A549 (cell line): ENCODE measurements around the gene BTBD2. TPM values are rescaled to one million over a fixed set of nuclear protein-coding genes. Genes with fewer than 3 reads are reported as not detected.

ENCODE experiments used
- ATAC-seq, 2 experiments: fragments of 200-7000 bp in 1 of 2; fragments of >200 bp in 1 of 2; cut with Nextera tagmentation in 1 of 2; cut with Tn5 transposase in 1 of 2; 3 replicates each; pipeline versions ENCODE4 v1.8.0 to v1.9.1; 2018 to 2020; ENCODE audit warnings: mild to moderate bottlenecking in 1 of 2, moderate library complexity in 1 of 2
- CTCF ChIA-PET: fragments of 300-600 bp; sonication (Branson Sonifier 250); formaldehyde crosslinking; extraction: SDS; loops from one replicate; lab custom pipeline; 2021; ENCODE audit warnings: antibody characterized with exemption, inconsistent platforms; lab: Yijun Ruan, JAX
- POLR2A ChIA-PET: fragments of 350-600 bp; formaldehyde crosslinking; extraction: SDS; loops from one replicate; lab custom pipeline; 2021; ENCODE audit warnings: antibody characterized with exemption, inconsistent platforms; lab: Yijun Ruan, JAX
- DNase-seq, 2 experiments: peaks; one replicate each; pipeline versions ENCODE4 v3.0.0 to v3.0.0-alpha.2; 2011 to 2016; ENCODE audit warnings: low read depth in 1 of 2, low spot score in 1 of 2
- FAIRE-seq: peaks from 2 replicates; lab custom pipeline; 2011; peaks lifted over from hg19 to GRCh38; lab: Jason Lieb, UNC
- H3K27ac ChIP-seq, 2 experiments: fragments of >200 bp; sonication (Bioruptor Twin); formaldehyde crosslinking; 3 replicates each; pipeline ENCODE4 v1.5.1; 2016 to 2017
- H3K4me1 ChIP-seq: fragments of >200 bp; sonication (Bioruptor Twin); formaldehyde crosslinking; 3 replicates; pipeline ENCODE4 v1.6.1; 2016
- H3K4me2 ChIP-seq: fragments of >200 bp; sonication (Bioruptor Twin); formaldehyde crosslinking; 3 replicates; pipeline ENCODE4 v1.6.1; 2016
- H3K4me3 ChIP-seq: fragments of >200 bp; sonication (Bioruptor Twin); formaldehyde crosslinking; 3 replicates; pipeline ENCODE4 v1.5.1; 2016
- H3K9me3 ChIP-seq: fragments of >200 bp; sonication (Bioruptor Twin); formaldehyde crosslinking; 3 replicates; pipeline ENCODE4 v1.6.1; 2016
- CHD2 ChIP-seq: fragments of 150-350 bp; IDR thresholded peaks from 2 replicates; pipeline ENCODE4 v1.6.1; 2014; ENCODE audit warnings: low read length; ENCODE audit not compliant: partially characterized antibody
- CTCF ChIP-seq: fragments of >200 bp; sonication (Bioruptor Twin); formaldehyde crosslinking; IDR thresholded peaks from 3 replicates; pipeline ENCODE4 v1.5.1; 2016
- EHMT2 ChIP-seq: fragments of 200-600 bp; sonication (generic); IDR thresholded peaks from 2 replicates; pipeline ENCODE4 v1.6.1; 2016; ENCODE audit warnings: antibody characterized with exemption, low read depth, mild to moderate bottlenecking, moderate library complexity
- ESRRA ChIP-seq: fragments of 150-350 bp; IDR thresholded peaks from 2 replicates; pipeline ENCODE4 v1.6.1; 2014; ENCODE audit warnings: mild to moderate bottlenecking, low read length, borderline replicate concordance
- FOSB ChIP-seq: fragments of 250-450 bp; sonication (Bioruptor Pico); IDR thresholded peaks from 2 replicates; pipeline ENCODE4 v1.5.0; 2020; ENCODE audit warnings: mild to moderate bottlenecking, moderate library complexity
- FOSL2 ChIP-seq, 2 experiments: fragments of 450-650 bp in 1 of 2; fragments of >200 bp in 1 of 2; sonication (Bioruptor Twin) in 1 of 2; formaldehyde crosslinking; IDR thresholded peaks; 2 replicates each; pipeline versions ENCODE4 v1.5.0 to v1.6.1; 2016 to 2020; ENCODE audit warnings: mild to moderate bottlenecking in 1 of 2, moderate library complexity in 1 of 2
- GATA3 ChIP-seq: IDR thresholded peaks from 2 replicates; pipeline ENCODE4 v1.6.1; 2012; ENCODE audit warnings: borderline replicate concordance
- HDAC2 ChIP-seq: fragments of 200-600 bp; sonication (generic); IDR thresholded peaks from 2 replicates; pipeline ENCODE4 v1.6.1; 2016
- HES2 ChIP-seq: fragments of >200 bp; sonication (Bioruptor Twin); formaldehyde crosslinking; IDR thresholded peaks from 2 replicates; pipeline ENCODE4 v1.6.1; 2016
- KDM1A ChIP-seq: fragments of 200-600 bp; sonication (generic); IDR thresholded peaks from 2 replicates; pipeline ENCODE4 v1.6.1; 2016; ENCODE audit warnings: low read depth, mild to moderate bottlenecking
- KDM5A ChIP-seq: fragments of 200-600 bp; sonication (generic); IDR thresholded peaks from 2 replicates; pipeline ENCODE4 v1.6.1; 2016; ENCODE audit warnings: antibody characterized with exemption, mild to moderate bottlenecking
- MAZ ChIP-seq: fragments of 150-350 bp; IDR thresholded peaks from 2 replicates; pipeline ENCODE4 v1.6.1; 2014; ENCODE audit warnings: antibody characterized with exemption, low read depth, low read length, borderline replicate concordance
- MYC ChIP-seq: IDR thresholded peaks from 2 replicates; pipeline ENCODE4 v1.6.1; 2012; ENCODE audit warnings: mild to moderate bottlenecking, inconsistent platforms, low read length, improper control_type of control experiment, borderline replicate concordance
- NFE2L2 ChIP-seq: fragments of 150-350 bp; conservative IDR thresholded peaks from 2 replicates; pipeline ENCODE4 v1.6.1; 2014; ENCODE audit warnings: low read length
- POLR2AphosphoS2 ChIP-seq: conservative IDR thresholded peaks from 2 replicates; pipeline ENCODE4 v1.6.1; 2012; ENCODE audit warnings: low read length, improper control_type of control experiment, inconsistent platforms
- RARB ChIP-seq: fragments of 250-450 bp; sonication (Bioruptor Pico); IDR thresholded peaks from 2 replicates; pipeline ENCODE4 v1.8.0; 2021; ENCODE audit warnings: mild to moderate bottlenecking, moderate library complexity
- RCOR1 ChIP-seq: fragments of 150-350 bp; IDR thresholded peaks from 2 replicates; pipeline ENCODE4 v1.6.1; 2014; ENCODE audit warnings: antibody characterized with exemption, low read length, low read depth
- REST ChIP-seq: fragments of 200-600 bp; sonication (generic); IDR thresholded peaks from 2 replicates; pipeline ENCODE4 v1.6.1; 2016; ENCODE audit warnings: antibody characterized with exemption, mild to moderate bottlenecking, moderate library complexity
- RFX5 ChIP-seq: fragments of 450-650 bp; IDR thresholded peaks from 2 replicates; pipeline ENCODE4 v1.7.1; 2014; ENCODE audit warnings: antibody characterized with exemption, mild to moderate bottlenecking, moderate library complexity
- SMC3 ChIP-seq: fragments of >200 bp; sonication (Bioruptor Twin); formaldehyde crosslinking; IDR thresholded peaks from 3 replicates; pipeline ENCODE4 v1.6.1; 2018; ENCODE audit warnings: inconsistent platforms
- TFCP2L1 ChIP-seq: fragments of 250-450 bp; sonication (Bioruptor Pico); IDR thresholded peaks from 2 replicates; pipeline ENCODE4 v1.5.0; 2021; ENCODE audit warnings: mild to moderate bottlenecking
- TP53 ChIP-seq: fragments of 250-450 bp; sonication (Bioruptor Pico); IDR thresholded peaks from 2 replicates; pipeline ENCODE4 v1.5.0; 2021; ENCODE audit warnings: mild to moderate bottlenecking, moderate library complexity
- USF2 ChIP-seq: fragments of 450-650 bp; IDR thresholded peaks from 2 replicates; pipeline ENCODE4 v1.6.1; 2014; ENCODE audit warnings: antibody characterized with exemption
- ZFP36 ChIP-seq: fragments of 450-650 bp; IDR thresholded peaks from 2 replicates; pipeline ENCODE4 v1.6.1; 2014; ENCODE audit warnings: borderline replicate concordance; ENCODE audit not compliant: partially characterized antibody
- ZNF302 ChIP-seq: fragments of 250-450 bp; sonication (Bioruptor Pico); IDR thresholded peaks from 2 replicates; pipeline ENCODE4 v1.9.0; 2021; ENCODE audit warnings: inconsistent platforms, mild to moderate bottlenecking, moderate library complexity
- WGBS: methylation state at CpG from one replicate; pipeline ENCODE4 v1.1.6; 2017; ENCODE audit errors: missing lambda C conversion rate; 5-methylcytosine and 5-hydroxymethylcytosine counted together
- polyA plus RNA-seq, 4 experiments: library from polyadenylated mRNA; depleted of rRNA in 3 of 4; stranded (reverse); fragments of >200 nt; fragmentation: RNase III in 1 of 4; extraction: RNeasy Plus Mini Kit Qiagen cat#74134 plus additional on column Dnase treatment in 1 of 4; gene quantifications; 2 replicates in 3 of 4; 3 replicates in 1 of 4; pipeline ENCODE4 v1.2.3, GENCODE V29; 2011 to 2017

BTBD2 gene
- polyA plus RNA-seq, 2 of the 4 experiments (the other 2 are of a cell fraction), result 16.3 to 29.6 TPM

- H3K4me1 ChIP-seq, result peaks cover 13% of the 10 kb centered on the region
- FAIRE-seq (no peak), DNase-seq (no peak), ATAC-seq (no peak)
- TF ChIP-seq SMC3, result no peak
- TF ChIP-seq KDM1A, result no peak
- no peak for TF ChIP-seq HES2
- TF ChIP-seq MYC, result no peak
- TF ChIP-seq RARB (CRISPR knock-in tag), result no peak
- no peak for TF ChIP-seq POLR2AphosphoS2
- TF ChIP-seq RCOR1, result no peak
- no peak for TF ChIP-seq KDM5A
- H3K4me3 ChIP-seq, result peak overlapping the region; percentile 94
- CTCF ChIA-PET, result no interaction called here
- no peaks in the 10 kb centered on the region for H3K9me3 ChIP-seq
- peak overlapping the region; percentile 79 for H3K4me2 ChIP-seq
- WGBS, result 60% methylated on average over 2 of the region's 5 CpGs
- POLR2A ChIA-PET, result no interaction called here
- peak overlapping the region; percentile 88 to 100; a peak in 5 of 6 replicates for H3K27ac ChIP-seq
Measured at GRCh38 chr19:2014131-2014571, 1.4 kb downstream of the BTBD2 start.

- Histone ChIP-seq H3K4me1 (peaks cover 13% of the 10 kb centered on the region), H3K4me2 (peak overlapping the region; percentile 79; the same call in 1 of the 3 replicates), H3K4me3 (no peak overlapping the region), H3K27ac (peak overlapping the region in 1 of 2 experiments; percentile 21; a peak in 3 of 6 replicates), H3K9me3 (no peaks in the 10 kb centered on the region)
- POLR2A ChIA-PET, result no interaction called here
- TF ChIP-seq CHD2 (no peak), HDAC2 (no peak), MAZ (no peak), TP53 (CRISPR knock-in tag) (no peak), ESRRA (no peak), RARB (CRISPR knock-in tag) (no peak), NFE2L2 (no peak), EHMT2 (no peak), RFX5 (no peak), ZNF302 (CRISPR knock-in tag) (no peak), USF2 (no peak), FOSB (CRISPR knock-in tag) (no peak), FOSL2 (IDR thresholded peaks at IDR 0.05) (no peak), FOSL2 (CRISPR knock-in tag; IDR thresholded peaks at IDR 0.05) (no peak), RCOR1 (no peak), TFCP2L1 (no peak), SMC3 (no peak), ZFP36 (no peak), GATA3 (no peak), REST (no peak), CTCF (no peak)
- FAIRE-seq, result no peak
- no CpG with 5 or more reads among the region's 6 CpGs for WGBS
- DNase-seq, result no peak
- no peak for ATAC-seq
- CTCF ChIA-PET, result no interaction called here
Measured at GRCh38 chr19:2013683-2013961, 1.9 kb downstream of the BTBD2 start.
